B cell (primary cell): Measurements from ENCODE around the gene WTIP. TPM values are rescaled to one million over a fixed set of nuclear protein-coding genes. Genes with fewer than 3 reads are reported as not detected.

Experiments
- ATAC-seq: fragments of 200-7000 bp; cut with Tn5 transposase; one replicate; pipeline ENCODE4 v1.10.0; 2021; ENCODE audit warnings: low read depth, mild to moderate bottlenecking, moderate number of reproducible peaks, moderate library complexity
- CTCF ChIA-PET: fragments of 350-600 bp; sonication (Branson Sonifier 250); formaldehyde crosslinking; loops from one replicate; lab custom pipeline; 2021; ENCODE audit warnings: antibody characterized with exemption, inconsistent platforms; lab: Charles Lee
- POLR2A ChIA-PET: fragments of 350-600 bp; sonication (Branson Sonifier 250); formaldehyde crosslinking; loops from one replicate; lab custom pipeline; 2021; ENCODE audit warnings: antibody characterized with exemption; lab: Charles Lee
- DNase-seq: peaks from one replicate; pipeline ENCODE4 v3.0.0; 2013
- H2AFZ ChIP-seq: 2 replicates; pipeline ENCODE4 v1.6.1; 2012; ENCODE audit warnings: mild to moderate bottlenecking, low read depth, low read length; ENCODE audit not compliant: insufficient read depth, poor library complexity, severe bottlenecking
- H3K27ac ChIP-seq, 2 donors: 1 replicate in 1 of 2; 2 replicates in 1 of 2; pipeline ENCODE4 v1.5.1; 2012 to 2013; ENCODE audit warnings: low read length in 2 of 2, mild to moderate bottlenecking in 2 of 2, moderate library complexity in 1 of 2
- H3K27me3 ChIP-seq, 4 experiments: fragments of 200-600 bp in 1 of 4; sonication (generic) in 1 of 4; replicated peaks in 1 of 4; 1 replicate in 2 of 4; 2 replicates in 2 of 4; pipeline versions ENCODE4 v1.6.1 to v1.7.0; 2013 to 2016; ENCODE audit warnings: low read length in 3 of 4, mild to moderate bottlenecking in 2 of 4, mixed read lengths in 1 of 4, moderate library complexity in 1 of 4; ENCODE audit not compliant: insufficient read depth in 4 of 4, control insufficient read depth in 3 of 4; ENCODE audit errors: control extremely low read depth in 1 of 4
- H3K36me3 ChIP-seq, 2 experiments: replicated peaks in 1 of 2; 1 replicate in 1 of 2; 2 replicates in 1 of 2; pipeline versions ENCODE4 v1.6.1 to v1.7.1; 2013; ENCODE audit warnings: low read length in 1 of 2; ENCODE audit not compliant: insufficient read depth in 2 of 2, control insufficient read depth in 1 of 2; ENCODE audit errors: control extremely low read depth in 1 of 2, extremely low read depth in 1 of 2
- H3K4me1 ChIP-seq, 2 donors: fragments of 200-600 bp in 1 of 2; sonication (generic) in 1 of 2; 1 replicate in 1 of 2; 2 replicates in 1 of 2; pipeline versions ENCODE4 v1.5.1 to v1.6.1; 2013 to 2017; ENCODE audit warnings: low read length in 2 of 2; ENCODE audit not compliant: control insufficient read depth in 2 of 2, insufficient read depth in 2 of 2
- H3K4me2 ChIP-seq: replicated peaks from 2 replicates; pipeline ENCODE3; 2012; ENCODE audit warnings: mild to moderate bottlenecking, low read depth, low read length; ENCODE audit not compliant: poor library complexity, severe bottlenecking
- H3K4me3 ChIP-seq, 5 experiments: fragments of 200-600 bp in 1 of 5; sonication (generic) in 1 of 5; 1 replicate in 3 of 5; 2 replicates in 2 of 5; pipeline versions ENCODE4 v1.5.1 to v1.7.0; 2011 to 2016; ENCODE audit warnings: low read length in 4 of 5, mild to moderate bottlenecking in 4 of 5, low read depth in 2 of 5, control low read depth in 1 of 5, moderate library complexity in 1 of 5; ENCODE audit not compliant: insufficient read depth in 1 of 5; ENCODE audit errors: control extremely low read depth in 1 of 5, extremely low read depth in 1 of 5
- H3K79me2 ChIP-seq: fragments of 200-600 bp; sonication (generic); one replicate; pipeline ENCODE4 v1.6.0; 2016; ENCODE audit warnings: low read length; ENCODE audit not compliant: control insufficient read depth, insufficient read depth
- H3K9ac ChIP-seq: fragments of 200-600 bp; sonication (generic); 2 replicates; pipeline ENCODE4 v1.6.1; 2017; ENCODE audit warnings: mild to moderate bottlenecking, low read length, moderate library complexity
- H3K9me3 ChIP-seq, 3 donors: one replicate each; pipeline versions ENCODE4 v1.6.1 to v1.7.1; 2013; ENCODE audit warnings: low read length in 2 of 3; ENCODE audit not compliant: control insufficient read depth in 2 of 3, insufficient read depth in 1 of 3; ENCODE audit errors: control extremely low read depth in 1 of 3
- H4K20me1 ChIP-seq: 2 replicates; pipeline ENCODE4 v1.6.0; 2012; ENCODE audit warnings: mild to moderate bottlenecking, low read length; ENCODE audit not compliant: insufficient read depth, control insufficient read depth, poor library complexity, severe bottlenecking
- H3K27ac Mint-ChIP-seq: one replicate; pipeline ENCODE4 v1.8.0; 2021; ENCODE audit warnings: mixed read lengths
- H3K27me3 Mint-ChIP-seq: one replicate; pipeline ENCODE4 v1.8.0; 2021; ENCODE audit warnings: mixed read lengths
- H3K4me1 Mint-ChIP-seq: one replicate; pipeline ENCODE4 v1.8.0; 2021; ENCODE audit warnings: mixed read lengths
- H3K4me3 Mint-ChIP-seq: one replicate; pipeline ENCODE4 v1.8.0; 2021; ENCODE audit warnings: mixed read lengths
- H3K9me3 Mint-ChIP-seq: one replicate; pipeline ENCODE4 v1.8.0; 2022; ENCODE audit warnings: mixed read lengths; ENCODE audit not compliant: insufficient read depth
- CTCF ChIP-seq: fragments of 200-600 bp; IDR thresholded peaks from one replicate; pipeline ENCODE4 v1.8.0; 2022; ENCODE audit warnings: antibody characterized with exemption, mild to moderate bottlenecking
- EZH2 ChIP-seq: IDR thresholded peaks from 2 replicates; pipeline ENCODE4 v1.6.1; 2012; ENCODE audit warnings: borderline replicate concordance, low read depth, mild to moderate bottlenecking, moderate library complexity, low read length; ENCODE audit not compliant: insufficient read depth, poor library complexity, severe bottlenecking
- WGBS: methylation state at CpG from one replicate; pipeline ENCODE4 v1.1.5; 2013; ENCODE audit warnings: missing lambda C conversion rate; ENCODE audit not compliant: insufficient coverage; 5-methylcytosine and 5-hydroxymethylcytosine counted together
- intact Hi-C: fragments of 100-400 bp; cut with micrococcal nuclease; formaldehyde crosslinking; loops from one replicate; pipeline ENCODE4 v1.10.0; 2022
- polyA plus RNA-seq: library from polyadenylated mRNA; depleted of rRNA; stranded (reverse); fragments of >200 nt; gene quantifications from 2 replicates; pipeline ENCODE4 v1.2.3, GENCODE V29; 2012
- total RNA-seq, 2 donors: library from RNA; stranded (reverse); fragments of 120-200 nt in 1 of 2; gene quantifications; 1 replicate in 1 of 2; 2 replicates in 1 of 2; pipeline versions ENCODE4 v1.2.3 to v1.2.4, GENCODE V29; 2013 to 2022

The WTIP gene
- total and polyA plus RNA-seq, 2 donors (not counting 1 experiment from before 2014, with no cell fraction given), result 0.18 to 0.30 TPM

- no peaks in the 10 kb centered on the region for H3K36me3 ChIP-seq
- no peak for DNase-seq
- peaks cover 0 to 8% (median 7%) of the 10 kb centered on the region in 3 donors for H3K9me3 ChIP-seq
- peaks cover 0 to 3% (median under 1%) of the 10 kb centered on the region in 4 experiments for H3K27me3 ChIP-seq
- Mint-ChIP-seq H3K9me3 (peaks cover 9% of the 10 kb centered on the region), H3K27me3 (peaks cover 30% of the 10 kb centered on the region), H3K4me1 (no peaks in the 10 kb centered on the region), H3K4me3 (no peak overlapping the region), H3K27ac (no peak overlapping the region)
- H3K4me1 ChIP-seq, result no peaks in the 10 kb centered on the region
- no peak overlapping the region for H3K4me2 ChIP-seq
- no peaks in the 10 kb centered on the region for H4K20me1 ChIP-seq
- no peak overlapping the region for H3K9ac ChIP-seq
- intact Hi-C loops, result no loop called here
- H2AFZ ChIP-seq, result no peak overlapping the region
- ATAC-seq, result no peak
- ChIA-PET POLR2A (no interaction called here), CTCF (no interaction called here)
- H3K4me3 ChIP-seq, result no peak overlapping the region
- H3K27ac ChIP-seq, result no peak overlapping the region
- WGBS, result 100% methylated on average over 1 of the region's 3 CpGs
- TF ChIP-seq EZH2, result no peak
- no peak for TF ChIP-seq CTCF
- no peaks in the 10 kb centered on the region for H3K79me2 ChIP-seq
These were observed 59.4 kb downstream of the WTIP start for GRCh38 chr19:34540811-34541557.

- H3K4me3 ChIP-seq, result no peak overlapping the region
- intact Hi-C loops, result no loop called here
- H3K27ac ChIP-seq, result no peak overlapping the region
- H3K36me3 ChIP-seq, result no peaks in the 10 kb centered on the region
- H3K4me3 Mint-ChIP-seq, result no peak overlapping the region
- ATAC-seq (no peak), DNase-seq (no peak)
- no peak overlapping the region for H3K9ac ChIP-seq
- no peaks in the 10 kb centered on the region for H4K20me1 ChIP-seq
- H3K9me3 ChIP-seq, result peaks cover 0 to 15% (median 13%) of the 10 kb centered on the region in 3 donors
- WGBS, result no CpG with 5 or more reads among the region's 2 CpGs
- no peak overlapping the region for H3K4me2 ChIP-seq
- no peaks in the 10 kb centered on the region for H3K4me1 Mint-ChIP-seq
- TF ChIP-seq CTCF (no peak), EZH2 (no peak)
- peaks cover 30% of the 10 kb centered on the region for H3K27me3 Mint-ChIP-seq
- H2AFZ ChIP-seq, result no peak overlapping the region
- peaks cover 8% of the 10 kb centered on the region for H3K9me3 Mint-ChIP-seq
- H3K79me2 ChIP-seq, result no peaks in the 10 kb centered on the region
- POLR2A ChIA-PET, result no interaction called here
- H3K4me1 ChIP-seq, result no peaks in the 10 kb centered on the region
- H3K27ac Mint-ChIP-seq, result no peak overlapping the region
- CTCF ChIA-PET, result no interaction called here
- H3K27me3 ChIP-seq, result peaks cover 0 to 2% (median 0%) of the 10 kb centered on the region in 4 experiments
These were observed 68.3 kb downstream of the WTIP start for GRCh38 chr19:34549833-34550232.
